ENCODE measurements around the gene PLCE1. TPM values are rescaled to one million over a fixed set of nuclear protein-coding genes. Genes with fewer than 3 reads are reported as not detected.

The PLCE1 gene
- polyA plus RNA-seq, 3 donors, result 29.9 to 34.6 (median 32.3) TPM

Other genes starting within 250 kb of the PLCE1 start
- gene LGI1, start 236.0 kb upstream of the PLCE1 start, polyA plus RNA-seq (ENCODE audit: insufficient read length in 3 of 3), result 1 to 10 TPM; 4.2 to 9.0 (median 6.5) TPM
- 10 to 100 TPM in 1 of 3 donors, 1 to 10 TPM in 2; 7.7 to 10.1 (median 8.9) TPM for gene SLC35G1, start 100.0 kb upstream of the PLCE1 start, polyA plus RNA-seq (ENCODE audit: insufficient read length in 3 of 3)

All from renal cortex interstitium (tissue), 3 donors.